AG10803 (cell line): ENCODE data around the gene ZBTB45.

Experiments used
- DNase-seq: peaks from one replicate; pipeline ENCODE4 v3.0.0; 2010; ENCODE audit warnings: low read depth
- H3K4me3 ChIP-seq: 2 replicates; pipeline ENCODE4 v1.5.1; 2011; ENCODE audit warnings: mild to moderate bottlenecking, low read length, control low read depth
- CTCF ChIP-seq: conservative IDR thresholded peaks from 2 replicates; pipeline ENCODE4 v1.5.1; 2011; ENCODE audit warnings: mild to moderate bottlenecking, low read length, control low read depth, inconsistent platforms

ZBTB45 gene

GRCh38 chr19:58519355-58520256 lies at the start of gene ZBTB45:
ZBTB45 (minus strand) TSS chr19:58519810; CDS start chr19:58517673, 2,137 bp downstream.
- TF ChIP-seq CTCF, result peak; percentile 62
- peak; percentile 97 for DNase-seq

GRCh38 chr19:58568453-58569130 lies 49.0 kb upstream of the ZBTB45 start:
- H3K4me3 ChIP-seq, result no peak overlapping the region
- no peak for TF ChIP-seq CTCF
- no peak for DNase-seq

More at GRCh38 chr19:58519355-58520256, at the start of gene ZBTB45:
- H3K4me3 ChIP-seq, result peak within 1 kb of the TSS; percentile 88

GRCh38 chr19:58566989-58567388 lies 47.4 kb upstream of the ZBTB45 start:
- TF ChIP-seq CTCF, result no peak
- H3K4me3 ChIP-seq, result no peak overlapping the region
- DNase-seq, result no peak

- H3K4me3 ChIP-seq, result no peak overlapping the region
- no peak for TF ChIP-seq CTCF
- DNase-seq, result no peak
These were observed 44.2 kb upstream of the ZBTB45 start for GRCh38 chr19:58563823-58564222.

GRCh38 chr19:58563034-58563573 lies 43.5 kb upstream of the ZBTB45 start:
- H3K4me3 ChIP-seq, result peak overlapping the region; percentile 51
- no peak for TF ChIP-seq CTCF
- no peak for DNase-seq

- TF ChIP-seq CTCF, result no peak
- H3K4me3 ChIP-seq, result peak overlapping the region; percentile 51
- DNase-seq, result peak; percentile 41
These were observed 42.8 kb upstream of the ZBTB45 start for GRCh38 chr19:58562122-58563033.
